ENCODE measurements around the gene PCDH12. TPM values are rescaled to one million over a fixed set of nuclear protein-coding genes. Genes with fewer than 3 reads are reported as not detected.
A peak's percentile ranks its signal among the peaks of the same experiment; 100 is the strongest.

Gene PCDH12
- total RNA-seq, 1 donor from 2014 or later, result not detected

DNA sequence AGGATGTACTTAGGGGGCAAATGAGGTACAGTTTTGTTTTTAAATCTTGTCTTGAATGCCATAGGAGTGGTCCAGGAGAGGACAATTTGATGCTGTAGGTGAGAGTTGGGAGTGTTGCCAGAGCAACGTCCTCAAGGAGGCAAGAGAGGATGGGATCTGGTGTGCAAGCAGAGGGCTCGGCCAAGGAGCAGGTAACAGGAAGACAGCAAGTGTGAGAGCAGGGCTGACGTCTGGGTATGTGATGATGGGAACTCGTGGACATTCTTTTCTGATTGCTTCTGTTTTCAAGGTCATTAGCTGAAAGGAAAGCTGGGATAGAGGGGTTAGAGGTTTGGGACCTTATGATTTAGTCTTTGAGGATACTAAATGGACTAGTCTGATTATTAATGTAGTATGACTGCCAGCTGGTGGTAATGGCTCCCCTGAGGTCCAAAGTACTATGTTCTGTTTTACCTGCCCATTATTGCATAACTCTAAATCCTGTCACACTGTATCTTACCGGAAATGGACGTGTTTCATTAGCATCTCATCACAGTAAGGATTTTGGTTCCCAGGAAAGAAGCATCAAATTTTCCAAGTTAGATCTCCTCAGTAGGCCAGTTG lies 39.5 kb upstream of the PCDH12 start:
- TF ChIP-seq EZH2 (IDR thresholded peaks at IDR 0.05), result no peak
- TF ChIP-seq EZH2phosphoT487 (IDR thresholded peaks at IDR 0.05), result no peak
- TF ChIP-seq, protein P1, sequence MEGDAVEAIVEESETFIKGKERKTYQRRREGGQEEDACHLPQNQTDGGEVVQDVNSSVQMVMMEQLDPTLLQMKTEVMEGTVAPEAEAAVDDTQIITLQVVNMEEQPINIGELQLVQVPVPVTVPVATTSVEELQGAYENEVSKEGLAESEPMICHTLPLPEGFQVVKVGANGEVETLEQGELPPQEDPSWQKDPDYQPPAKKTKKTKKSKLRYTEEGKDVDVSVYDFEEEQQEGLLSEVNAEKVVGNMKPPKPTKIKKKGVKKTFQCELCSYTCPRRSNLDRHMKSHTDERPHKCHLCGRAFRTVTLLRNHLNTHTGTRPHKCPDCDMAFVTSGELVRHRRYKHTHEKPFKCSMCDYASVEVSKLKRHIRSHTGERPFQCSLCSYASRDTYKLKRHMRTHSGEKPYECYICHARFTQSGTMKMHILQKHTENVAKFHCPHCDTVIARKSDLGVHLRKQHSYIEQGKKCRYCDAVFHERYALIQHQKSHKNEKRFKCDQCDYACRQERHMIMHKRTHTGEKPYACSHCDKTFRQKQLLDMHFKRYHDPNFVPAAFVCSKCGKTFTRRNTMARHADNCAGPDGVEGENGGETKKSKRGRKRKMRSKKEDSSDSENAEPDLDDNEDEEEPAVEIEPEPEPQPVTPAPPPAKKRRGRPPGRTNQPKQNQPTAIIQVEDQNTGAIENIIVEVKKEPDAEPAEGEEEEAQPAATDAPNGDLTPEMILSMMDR (IDR thresholded peaks at IDR 0.05), result no peak
- Histone ChIP-seq H3K36me3 (no peaks in the 10 kb centered on the region), H3K27ac (no peak overlapping the region), H3F3A (ENCODE audit: low read depth) (peaks cover 4% of the 10 kb centered on the region), H3K9ac (no peak overlapping the region), H3K27me3 (no peaks in the 10 kb centered on the region), H3K9me3 (ENCODE audit: low read depth) (no peaks in the 10 kb centered on the region), H3K79me2 (ENCODE audit: low read depth) (no peaks in the 10 kb centered on the region), H2AFZ (replicated peaks) (no peak overlapping the region), H3K4me2 (no peak overlapping the region), H4K20me1 (ENCODE audit: low read depth) (no peaks in the 10 kb centered on the region), H3K4me3 (no peak overlapping the region), H3K4me1 (no peaks in the 10 kb centered on the region)
- H3K36me3 Mint-ChIP-seq, result peaks cover 17% of the 10 kb centered on the region
- H3K4me1 Mint-ChIP-seq, result no peaks in the 10 kb centered on the region
- no peaks in the 10 kb centered on the region for H3K9me3 Mint-ChIP-seq
- no peaks in the 10 kb centered on the region for H3K27me3 Mint-ChIP-seq (ENCODE audit: insufficient read depth, low read depth)
- H3K27ac Mint-ChIP-seq, result no peak overlapping the region
- H3K4me3 Mint-ChIP-seq, result no peak overlapping the region
- DNase-seq (ENCODE audit: low spot score), result no peak

- Histone ChIP-seq H3K36me3 (no peaks in the 10 kb centered on the region), H3K79me2 (ENCODE audit: low read depth) (no peaks in the 10 kb centered on the region), H3F3A (ENCODE audit: low read depth) (peaks cover 2% of the 10 kb centered on the region), H3K4me2 (no peak overlapping the region), H3K9me3 (ENCODE audit: low read depth) (no peaks in the 10 kb centered on the region), H3K4me3 (no peak overlapping the region), H2AFZ (replicated peaks) (no peak overlapping the region), H3K9ac (no peak overlapping the region), H3K27me3 (no peaks in the 10 kb centered on the region), H4K20me1 (ENCODE audit: low read depth) (no peaks in the 10 kb centered on the region), H3K27ac (no peak overlapping the region), H3K4me1 (no peaks in the 10 kb centered on the region)
- H3K9me3 Mint-ChIP-seq, result no peaks in the 10 kb centered on the region
- DNase-seq (ENCODE audit: low spot score), result no peak
- TF ChIP-seq EZH2 (IDR thresholded peaks at IDR 0.05) (no peak), EZH2phosphoT487 (IDR thresholded peaks at IDR 0.05) (no peak)
- TF ChIP-seq, protein P1 (IDR thresholded peaks at IDR 0.05), result no peak
- H3K27ac Mint-ChIP-seq, result no peak overlapping the region
- no peaks in the 10 kb centered on the region for H3K27me3 Mint-ChIP-seq (ENCODE audit: insufficient read depth, low read depth)
- H3K4me1 Mint-ChIP-seq, result no peaks in the 10 kb centered on the region
- peaks cover 20% of the 10 kb centered on the region for H3K36me3 Mint-ChIP-seq
- no peak overlapping the region for H3K4me3 Mint-ChIP-seq
Measured at GRCh38 chr5:141995656-141996055, 37.7 kb upstream of the PCDH12 start.

- Mint-ChIP-seq H3K27me3 (ENCODE audit: insufficient read depth, low read depth) (no peaks in the 10 kb centered on the region), H3K4me1 (no peaks in the 10 kb centered on the region), H3K36me3 (peaks cover 20% of the 10 kb centered on the region), H3K4me3 (no peak overlapping the region), H3K27ac (peak overlapping the region; percentile 5), H3K9me3 (no peaks in the 10 kb centered on the region)
- no peak overlapping the region for H2AFZ ChIP-seq (replicated peaks)
- H4K20me1 ChIP-seq (ENCODE audit: low read depth), result no peaks in the 10 kb centered on the region
- no peak overlapping the region for H3K4me2 ChIP-seq
- H3K79me2 ChIP-seq (ENCODE audit: low read depth), result no peaks in the 10 kb centered on the region
- no peak overlapping the region for H3K9ac ChIP-seq
- no peaks in the 10 kb centered on the region for H3K9me3 ChIP-seq (ENCODE audit: low read depth)
- no peak for TF ChIP-seq EZH2phosphoT487 (IDR thresholded peaks at IDR 0.05)
- TF ChIP-seq, protein P1 (IDR thresholded peaks at IDR 0.05), result no peak
- TF ChIP-seq EZH2 (IDR thresholded peaks at IDR 0.05), result no peak
- no peaks in the 10 kb centered on the region for H3F3A ChIP-seq (ENCODE audit: low read depth)
- no peak overlapping the region for H3K27ac ChIP-seq
- H3K4me3 ChIP-seq, result no peak overlapping the region
- H3K4me1 ChIP-seq, result no peaks in the 10 kb centered on the region
- DNase-seq (ENCODE audit: low spot score), result no peak
- no peaks in the 10 kb centered on the region for H3K27me3 ChIP-seq
- H3K36me3 ChIP-seq, result no peaks in the 10 kb centered on the region
Measured at GRCh38 chr5:141994511-141995136, 36.6 kb upstream of the PCDH12 start.

All from neural progenitor cell (in vitro differentiated cells).